ENCODE results near the gene NRAP. TPM values are rescaled to one million over a fixed set of nuclear protein-coding genes. Genes with fewer than 3 reads are reported as not detected.

NRAP gene
- polyA plus RNA-seq, 3 donors: not detected

GRCh38 chr10:113705344-113705652, 41.5 kb upstream of the NRAP start:
- Histone ChIP-seq H3K9me3 (replicated peaks in 1 of 2; ENCODE audit: control insufficient read depth in 1 of 2, insufficient read depth in 1 of 2, low read length in 2 of 2) (no peaks in the 10 kb centered on the region), H3K27ac (ENCODE audit: low read depth in 1 of 2, low read length in 2 of 2) (no peak overlapping the region), H3K4me3 (replicated peaks in 1 of 3; ENCODE audit: low read depth in 2 of 3, low read length in 3 of 3) (no peak overlapping the region), H3K27me3 (ENCODE audit: control insufficient read depth in 2 of 2, insufficient read depth in 2 of 2, low read length in 2 of 2) (no peaks in the 10 kb centered on the region), H2AFZ (ENCODE audit: insufficient read depth, low read depth, low read length, poor library complexity, severe bottlenecking) (no peak overlapping the region), H3K4me2 (replicated peaks; ENCODE audit: extremely low read depth, low read length, poor library complexity, severe bottlenecking) (no peak overlapping the region), H3K9ac (ENCODE audit: insufficient read depth, low read length, poor library complexity, severe bottlenecking) (no peak overlapping the region), H3K79me2 (ENCODE audit: insufficient read depth, low read length) (no peaks in the 10 kb centered on the region), H4K20me1 (ENCODE audit: insufficient read depth, low read length) (peaks cover 12% of the 10 kb centered on the region), H3K4me1 (ENCODE audit: control insufficient read depth in 1 of 2, insufficient read depth in 2 of 2, low read length in 2 of 2) (no peaks in the 10 kb centered on the region), H3K36me3 (replicated peaks in 1 of 2; ENCODE audit: control insufficient read depth in 1 of 2, insufficient read depth in 2 of 2, low read length in 2 of 2) (peaks cover 2 to 7% of the 10 kb centered on the region in 2 donors)
- DNase-seq: no peak
- H3K9me3 Mint-ChIP-seq: no peaks in the 10 kb centered on the region
- peak overlapping the region in 1 of 7 donors; percentile 12 for H3K27ac Mint-ChIP-seq
- peaks cover 5% of the 10 kb centered on the region for H3K4me1 Mint-ChIP-seq
- no peak overlapping the region for H3K4me3 Mint-ChIP-seq
- peaks cover 22 to 31% of the 10 kb centered on the region in 2 donors for H3K36me3 Mint-ChIP-seq
- peaks cover 0 to 2% (median 0%) of the 10 kb centered on the region in 3 donors for H3K27me3 Mint-ChIP-seq (ENCODE audit: low read depth in 3 of 3)
- intact Hi-C loops (cut with micrococcal nuclease): loop anchor here in 1 of 2 donors (10.0 kb wide), 1 partner anchor 410 kb away; no protein-coding TSS in a partner anchor
- peak; percentile 21 for TF ChIP-seq CTCF (IDR thresholded peaks at IDR 0.05)

GRCh38 chr10:113704637-113705343, 40.9 kb upstream of the NRAP start:
- H3K27me3 ChIP-seq (ENCODE audit: control insufficient read depth in 2 of 2, insufficient read depth in 2 of 2, low read length in 2 of 2): no peaks in the 10 kb centered on the region
- DNase-seq: peak in 1 of 3 donors; percentile 17
- H2AFZ ChIP-seq (ENCODE audit: insufficient read depth, low read depth, low read length, poor library complexity, severe bottlenecking): no peak overlapping the region
- TF ChIP-seq CTCF (IDR thresholded peaks at IDR 0.05): peak; percentile 58
- Mint-ChIP-seq H3K27ac (no peak overlapping the region), H3K27me3 (ENCODE audit: low read depth in 3 of 3) (peaks cover 0 to 2% (median 0%) of the 10 kb centered on the region in 3 donors), H3K4me1 (peaks cover 5% of the 10 kb centered on the region), H3K9me3 (no peaks in the 10 kb centered on the region), H3K4me3 (no peak overlapping the region), H3K36me3 (peaks cover 24 to 31% of the 10 kb centered on the region in 2 donors)
- no peaks in the 10 kb centered on the region for H3K9me3 ChIP-seq (replicated peaks in 1 of 2; ENCODE audit: control insufficient read depth in 1 of 2, insufficient read depth in 1 of 2, low read length in 2 of 2)
- no peak overlapping the region for H3K4me3 ChIP-seq (replicated peaks in 1 of 3; ENCODE audit: low read depth in 2 of 3, low read length in 3 of 3)
- WGBS (ENCODE audit: insufficient coverage): 100% methylated on average over 1 of the region's 6 CpGs
- intact Hi-C loops (cut with micrococcal nuclease): loop anchor here in 1 of 2 donors (10.0 kb wide), 1 partner anchor 410 kb away; no protein-coding TSS in a partner anchor
- no peak overlapping the region for H3K9ac ChIP-seq (ENCODE audit: insufficient read depth, low read length, poor library complexity, severe bottlenecking)
- H3K36me3 ChIP-seq (replicated peaks in 1 of 2; ENCODE audit: control insufficient read depth in 1 of 2, insufficient read depth in 2 of 2, low read length in 2 of 2): peaks cover 2 to 12% of the 10 kb centered on the region in 2 donors
- no peak overlapping the region for H3K4me2 ChIP-seq (replicated peaks; ENCODE audit: extremely low read depth, low read length, poor library complexity, severe bottlenecking)
- H3K79me2 ChIP-seq (ENCODE audit: insufficient read depth, low read length): no peaks in the 10 kb centered on the region
- no peaks in the 10 kb centered on the region for H3K4me1 ChIP-seq (ENCODE audit: control insufficient read depth in 1 of 2, insufficient read depth in 2 of 2, low read length in 2 of 2)
- peaks cover 12% of the 10 kb centered on the region for H4K20me1 ChIP-seq (ENCODE audit: insufficient read depth, low read length)
- no peak overlapping the region for H3K27ac ChIP-seq (ENCODE audit: low read depth in 1 of 2, low read length in 2 of 2)
